HepG2 (cell line): ENCODE results near the gene TBCEL. TPM values are rescaled to one million over a fixed set of nuclear protein-coding genes. Genes with fewer than 3 reads are reported as not detected.
A peak's percentile ranks its signal among the peaks of the same experiment; 100 is the strongest.

Experiments
- ARID5B ChIP-seq: IDR thresholded peaks from 2 replicates; pipeline ENCODE4 v1.4.0; 2020; ENCODE audit warnings: mild to moderate bottlenecking, missing genetic modification reagents
- DNMT1 ChIP-seq: sonication (generic); formaldehyde crosslinking; IDR thresholded peaks from 2 replicates; pipeline ENCODE4 v1.5.1; 2020; ENCODE audit warnings: mild to moderate bottlenecking, missing genetic modification reagents
- ESRRA ChIP-seq: sonication (generic); formaldehyde crosslinking; IDR thresholded peaks from 2 replicates; pipeline ENCODE4 v1.5.1; 2020; ENCODE audit warnings: mild to moderate bottlenecking, low read depth, missing genetic modification reagents
- KAT2B ChIP-seq: fragments of 150-350 bp; IDR thresholded peaks from 2 replicates; pipeline ENCODE4 v1.6.1; 2014; ENCODE audit warnings: low read depth, low read length, borderline replicate concordance
- KLF12 ChIP-seq: sonication (generic); formaldehyde crosslinking; IDR thresholded peaks from 2 replicates; pipeline ENCODE4 v1.4.0; 2020; ENCODE audit warnings: missing genetic modification reagents, borderline replicate concordance
- MATR3 ChIP-seq: sonication (generic); formaldehyde crosslinking; IDR thresholded peaks from 2 replicates; pipeline ENCODE4 v1.4.0; 2020; ENCODE audit warnings: missing genetic modification reagents
- NFE2 ChIP-seq: sonication (generic); formaldehyde crosslinking; IDR thresholded peaks from 2 replicates; pipeline ENCODE4 v1.4.0; 2020; ENCODE audit warnings: missing genetic modification reagents
- PAWR ChIP-seq: sonication (generic); formaldehyde crosslinking; IDR thresholded peaks from 2 replicates; pipeline ENCODE4 v1.4.0; 2020; ENCODE audit warnings: missing genetic modification reagents, mild to moderate bottlenecking, borderline replicate concordance
- TAF15 ChIP-seq: fragments of 200-400 bp; formaldehyde crosslinking; IDR thresholded peaks from one replicate; pipeline ENCODE4 v1.6.1; 2018; ENCODE audit warnings: mild to moderate bottlenecking, low read depth, low read length; ENCODE audit not compliant: poor library complexity, severe bottlenecking
- ZBTB14 ChIP-seq: sonication (generic); formaldehyde crosslinking; IDR thresholded peaks from 2 replicates; pipeline ENCODE4 v1.4.0; 2020; ENCODE audit warnings: missing genetic modification reagents
- ZNF230 ChIP-seq: sonication (generic); formaldehyde crosslinking; IDR thresholded peaks from 2 replicates; pipeline ENCODE4 v1.4.0; 2020; ENCODE audit warnings: mild to moderate bottlenecking, missing genetic modification reagents
- ZNF580 ChIP-seq: IDR thresholded peaks from 2 replicates; pipeline ENCODE4 v1.6.1; 2016; ENCODE audit warnings: low read depth, borderline replicate concordance
- ZSCAN5A ChIP-seq: sonication (generic); formaldehyde crosslinking; IDR thresholded peaks from 2 replicates; pipeline ENCODE4 v1.8.0; 2022; ENCODE audit warnings: mild to moderate bottlenecking, missing genetic modification reagents, borderline replicate concordance
- polyA plus RNA-seq, 8 experiments: library from polyadenylated mRNA; depleted of rRNA in 3 of 8; stranded (reverse) in 7 of 8; unstranded in 1 of 8; fragments of >200 nt; fragmentation: Illumina TruSeq in 4 of 8; extraction: Trizol in 4 of 8; gene quantifications; 2 replicates each; pipeline versions ENCODE4 v1.2.1 to v1.2.3, GENCODE V29; 2011 to 2016; ENCODE audit warnings: low read depth in 4 of 8, missing spikeins in 1 of 8, mixed read lengths in 1 of 8; ENCODE audit not compliant: insufficient read depth in 1 of 8
- total RNA-seq, 5 experiments: library from RNA; depleted of rRNA; stranded (reverse); fragments of >200 nt; fragmentation: Illumina TruSeq; extraction: Trizol; gene quantifications; 2 replicates each; pipeline ENCODE4 v1.2.3, GENCODE V29; 2016; ENCODE audit warnings: low read depth in 1 of 5
- TF ChIP-seq, protein P1 (sequence below): sonication (generic); formaldehyde crosslinking; IDR thresholded peaks from 2 replicates; pipeline ENCODE4 v1.4.0; 2020; ENCODE audit warnings: missing genetic modification reagents
- TF ChIP-seq, protein P2 (sequence below): sonication (generic); formaldehyde crosslinking; conservative IDR thresholded peaks from 2 replicates; pipeline ENCODE4 v1.8.0; 2022; ENCODE audit warnings: low read depth, missing genetic modification reagents
- TF ChIP-seq, protein P3 (sequence below): sonication (generic); formaldehyde crosslinking; IDR thresholded peaks from 2 replicates; pipeline ENCODE4 v1.4.0; 2020; ENCODE audit warnings: missing genetic modification reagents, borderline replicate concordance

TBCEL gene
- total and polyA plus RNA-seq, 2 of the 13 experiments (the other 11 are each of a cell fraction or from before 2014, with no cell fraction given) = 6.1 to 12.5 TPM

- TF ChIP-seq ARID5B (CRISPR knock-in tag) (peak; percentile 81), ZSCAN5A (CRISPR knock-in tag) (no peak), ESRRA (peak; percentile 45; the same call in 1 of the 2 replicates), KLF12 (CRISPR knock-in tag) (no peak), PAWR (CRISPR knock-in tag) (no peak), ZNF580 (CRISPR knock-in tag) (no peak), DNMT1 (CRISPR knock-in tag) (no peak), KAT2B (no peak), TAF15 (no peak), ZBTB14 (CRISPR knock-in tag) (no peak), ZNF230 (CRISPR knock-in tag) (no peak), MATR3 (CRISPR knock-in tag) (no peak), NFE2 (CRISPR knock-in tag) (no peak)
- TF ChIP-seq, protein P1, sequence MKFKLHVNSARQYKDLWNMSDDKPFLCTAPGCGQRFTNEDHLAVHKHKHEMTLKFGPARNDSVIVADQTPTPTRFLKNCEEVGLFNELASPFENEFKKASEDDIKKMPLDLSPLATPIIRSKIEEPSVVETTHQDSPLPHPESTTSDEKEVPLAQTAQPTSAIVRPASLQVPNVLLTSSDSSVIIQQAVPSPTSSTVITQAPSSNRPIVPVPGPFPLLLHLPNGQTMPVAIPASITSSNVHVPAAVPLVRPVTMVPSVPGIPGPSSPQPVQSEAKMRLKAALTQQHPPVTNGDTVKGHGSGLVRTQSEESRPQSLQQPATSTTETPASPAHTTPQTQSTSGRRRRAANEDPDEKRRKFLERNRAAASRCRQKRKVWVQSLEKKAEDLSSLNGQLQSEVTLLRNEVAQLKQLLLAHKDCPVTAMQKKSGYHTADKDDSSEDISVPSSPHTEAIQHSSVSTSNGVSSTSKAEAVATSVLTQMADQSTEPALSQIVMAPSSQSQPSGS (CRISPR knock-in tag) = 0 out of 2 replicates have a peak, but pooled peaks have one; percentile 35
- TF ChIP-seq, protein P2, sequence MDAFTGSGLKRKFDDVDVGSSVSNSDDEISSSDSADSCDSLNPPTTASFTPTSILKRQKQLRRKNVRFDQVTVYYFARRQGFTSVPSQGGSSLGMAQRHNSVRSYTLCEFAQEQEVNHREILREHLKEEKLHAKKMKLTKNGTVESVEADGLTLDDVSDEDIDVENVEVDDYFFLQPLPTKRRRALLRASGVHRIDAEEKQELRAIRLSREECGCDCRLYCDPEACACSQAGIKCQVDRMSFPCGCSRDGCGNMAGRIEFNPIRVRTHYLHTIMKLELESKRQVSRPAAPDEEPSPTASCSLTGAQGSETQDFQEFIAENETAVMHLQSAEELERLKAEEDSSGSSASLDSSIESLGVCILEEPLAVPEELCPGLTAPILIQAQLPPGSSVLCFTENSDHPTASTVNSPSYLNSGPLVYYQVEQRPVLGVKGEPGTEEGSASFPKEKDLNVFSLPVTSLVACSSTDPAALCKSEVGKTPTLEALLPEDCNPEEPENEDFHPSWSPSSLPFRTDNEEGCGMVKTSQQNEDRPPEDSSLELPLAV (CRISPR knock-in tag) = no peak
- TF ChIP-seq, protein P3, sequence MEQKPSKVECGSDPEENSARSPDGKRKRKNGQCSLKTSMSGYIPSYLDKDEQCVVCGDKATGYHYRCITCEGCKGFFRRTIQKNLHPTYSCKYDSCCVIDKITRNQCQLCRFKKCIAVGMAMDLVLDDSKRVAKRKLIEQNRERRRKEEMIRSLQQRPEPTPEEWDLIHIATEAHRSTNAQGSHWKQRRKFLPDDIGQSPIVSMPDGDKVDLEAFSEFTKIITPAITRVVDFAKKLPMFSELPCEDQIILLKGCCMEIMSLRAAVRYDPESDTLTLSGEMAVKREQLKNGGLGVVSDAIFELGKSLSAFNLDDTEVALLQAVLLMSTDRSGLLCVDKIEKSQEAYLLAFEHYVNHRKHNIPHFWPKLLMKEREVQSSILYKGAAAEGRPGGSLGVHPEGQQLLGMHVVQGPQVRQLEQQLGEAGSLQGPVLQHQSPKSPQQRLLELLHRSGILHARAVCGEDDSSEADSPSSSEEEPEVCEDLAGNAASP (CRISPR knock-in tag) = peak; percentile 98
Measured at GRCh38 chr11:121023848-121024751, at the start of gene TBCEL (continued).
